Activated naive CD4-positive, alpha-beta T cell treated with anti-CD3 and anti-CD28 coated beads, Interleukin-2, amount 10 ng/mL, durations not matched to agents 7 days and 5 days (primary cell): ENCODE measurements around the gene LRRC2.

Source experiments
- CTCF ChIA-PET: fragments of 350-600 bp; sonication (Branson Sonifier 250); formaldehyde crosslinking; loops from one replicate; lab custom pipeline; 2021; ENCODE audit warnings: antibody characterized with exemption; lab: Charles Lee
- DNase-seq: peaks from one replicate; pipeline ENCODE4 v3.0.0-alpha.2; 2020
- H3K27ac Mint-ChIP-seq: one replicate; pipeline ENCODE4 v1.8.0; 2021; ENCODE audit warnings: mild to moderate bottlenecking, moderate library complexity, mixed read lengths
- H3K27me3 Mint-ChIP-seq: one replicate; pipeline ENCODE4 v1.8.0; 2021; ENCODE audit warnings: mild to moderate bottlenecking, mixed read lengths
- H3K36me3 Mint-ChIP-seq: one replicate; pipeline ENCODE4 v1.8.0; 2021; ENCODE audit warnings: mixed read lengths
- H3K4me1 Mint-ChIP-seq: one replicate; pipeline ENCODE4 v1.8.0; 2021; ENCODE audit warnings: mixed read lengths
- H3K4me3 Mint-ChIP-seq: one replicate; pipeline ENCODE4 v1.8.0; 2021; ENCODE audit warnings: mild to moderate bottlenecking, moderate library complexity, mixed read lengths
- H3K9me3 Mint-ChIP-seq: one replicate; pipeline ENCODE4 v1.8.0; 2021; ENCODE audit warnings: mixed read lengths

LRRC2 gene

DNA sequence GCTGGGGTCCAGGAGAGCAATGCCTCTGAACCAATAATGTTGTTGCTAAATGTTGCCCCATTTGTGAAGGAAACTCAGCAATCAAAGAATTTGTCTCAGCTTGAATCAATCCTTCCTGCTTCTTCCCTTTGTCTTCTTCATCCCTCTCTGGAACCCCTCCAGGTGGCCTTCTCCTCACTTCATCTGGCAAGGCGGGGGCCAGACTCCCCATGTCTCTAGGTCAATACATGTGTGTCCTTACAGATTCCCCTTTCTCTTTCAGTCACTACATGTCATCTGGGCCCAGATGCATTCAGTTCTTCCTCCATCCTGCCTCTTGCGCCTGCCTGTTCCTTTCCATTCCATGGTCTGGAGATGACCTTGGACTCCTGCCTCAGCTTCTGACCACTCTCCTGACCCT lies 93.4 kb downstream of the LRRC2 start:
- Mint-ChIP-seq H3K4me1 (no peaks in the 10 kb centered on the region), H3K4me3 (no peak overlapping the region), H3K27ac (no peak overlapping the region), H3K27me3 (peaks cover 77% of the 10 kb centered on the region), H3K9me3 (peaks cover 13% of the 10 kb centered on the region), H3K36me3 (no peaks in the 10 kb centered on the region)
- no peak for DNase-seq
- CTCF ChIA-PET, result interaction anchor here (0.9 to 4.2 kb wide), 4 partner anchors 10 to 22 kb away, joined by 3 to 21 read pairs (median 4); no protein-coding TSS in a partner anchor

DNA sequence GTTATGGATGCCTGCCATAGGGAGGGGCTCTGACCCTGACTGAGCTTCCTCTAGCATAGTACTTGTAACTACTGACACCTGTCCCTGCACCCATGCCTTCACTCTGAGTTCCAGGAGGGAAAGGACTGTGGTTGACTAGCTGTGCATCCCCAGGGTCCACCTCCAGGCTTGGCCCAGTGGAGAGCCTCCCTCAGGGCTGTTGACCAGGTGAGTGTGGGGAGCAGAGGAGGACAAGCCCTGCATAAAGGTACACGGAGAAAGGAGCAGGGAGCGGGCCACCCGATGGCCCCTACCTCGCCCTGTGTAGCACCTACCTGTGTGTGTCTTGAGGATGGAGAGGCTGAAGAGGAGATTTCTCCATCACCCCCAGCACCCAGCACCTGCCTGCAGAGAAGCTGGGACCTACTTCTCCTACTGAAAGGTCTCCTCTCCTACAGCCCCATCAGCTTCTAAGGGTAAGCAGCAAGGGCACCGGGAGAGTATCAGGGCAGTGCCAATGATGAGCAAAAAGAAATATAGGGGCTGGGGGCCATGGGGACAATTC lies 94.7 kb downstream of the LRRC2 start:
- peaks cover 13% of the 10 kb centered on the region for H3K9me3 Mint-ChIP-seq
- peaks cover 81% of the 10 kb centered on the region for H3K27me3 Mint-ChIP-seq
- no peak overlapping the region for H3K4me3 Mint-ChIP-seq
- H3K36me3 Mint-ChIP-seq, result no peaks in the 10 kb centered on the region
- CTCF ChIA-PET, result interaction anchor here (1.1 to 3.6 kb wide), 2 partner anchors 17 kb away, joined by 4 to 16 read pairs; no protein-coding TSS in a partner anchor
- H3K27ac Mint-ChIP-seq, result no peak overlapping the region
- DNase-seq, result no peak
- H3K4me1 Mint-ChIP-seq, result no peaks in the 10 kb centered on the region

DNA sequence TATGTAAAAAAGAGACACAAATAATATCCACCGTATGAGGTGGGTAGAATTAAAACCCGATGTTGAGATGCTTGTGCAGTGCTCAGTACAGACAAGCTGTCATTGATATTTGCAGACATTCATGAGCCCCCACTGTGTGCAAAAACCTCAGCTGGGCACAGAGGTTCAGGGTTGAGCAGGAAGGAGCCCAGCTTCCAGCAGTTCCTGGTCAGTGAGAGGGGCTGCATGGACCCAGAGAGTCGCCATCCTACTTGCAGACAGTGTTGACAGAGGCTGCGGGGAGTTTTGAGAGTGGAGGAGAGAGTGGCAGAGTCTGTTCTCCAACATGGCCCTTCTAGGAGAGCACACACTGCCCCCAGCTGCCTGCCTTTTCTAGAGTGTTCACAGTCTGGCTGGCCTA lies 95.3 kb downstream of the LRRC2 start:
- no peaks in the 10 kb centered on the region for H3K4me1 Mint-ChIP-seq
- H3K27me3 Mint-ChIP-seq, result peaks cover 87% of the 10 kb centered on the region
- no peak overlapping the region for H3K4me3 Mint-ChIP-seq
- no peak overlapping the region for H3K27ac Mint-ChIP-seq
- no peaks in the 10 kb centered on the region for H3K36me3 Mint-ChIP-seq
- H3K9me3 Mint-ChIP-seq, result peaks cover 13% of the 10 kb centered on the region
- DNase-seq, result no peak
- CTCF ChIA-PET, result interaction anchor here (3.6 kb wide), 1 partner anchor 18 kb away, joined by 16 read pairs; no protein-coding TSS in a partner anchor

DNA sequence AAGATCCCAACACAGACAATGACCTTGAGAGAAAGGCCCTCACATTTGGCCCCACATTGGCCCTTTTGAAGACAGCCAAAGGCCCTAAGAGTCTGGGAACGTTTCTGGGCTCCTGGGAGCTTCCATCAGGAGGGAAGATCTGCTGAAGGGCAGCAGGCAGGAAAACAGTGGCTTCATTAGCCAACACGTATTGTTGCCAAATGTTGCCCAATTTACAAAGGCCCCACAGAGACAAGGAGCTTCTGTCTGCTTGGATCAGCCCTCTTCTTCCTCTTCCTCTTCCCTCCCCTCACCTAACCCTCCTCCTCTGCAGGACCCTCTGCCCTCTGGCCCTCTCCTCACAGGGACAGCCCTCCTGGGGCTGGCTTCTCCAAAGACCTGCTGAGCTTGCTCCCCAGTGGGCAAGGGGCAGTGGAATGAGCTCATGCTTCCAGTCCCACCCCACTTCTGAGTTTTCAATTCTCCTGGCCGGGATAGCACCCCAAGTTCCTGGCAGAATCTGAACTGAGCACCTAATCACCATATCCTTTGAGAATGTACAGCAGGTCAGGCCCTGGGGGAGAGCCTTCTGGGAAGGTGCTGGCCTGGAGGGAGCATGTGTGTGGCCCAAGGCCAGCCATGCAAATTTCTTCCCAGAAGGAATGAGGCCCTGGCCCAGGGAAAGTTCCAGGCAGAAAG lies 96.3 kb downstream of the LRRC2 start:
- peaks cover 87% of the 10 kb centered on the region for H3K27me3 Mint-ChIP-seq
- no peak overlapping the region for H3K27ac Mint-ChIP-seq
- H3K4me3 Mint-ChIP-seq, result no peak overlapping the region
- peaks cover 2% of the 10 kb centered on the region for H3K4me1 Mint-ChIP-seq
- no peaks in the 10 kb centered on the region for H3K36me3 Mint-ChIP-seq
- CTCF ChIA-PET, result interaction anchor here (3.6 kb wide), 1 partner anchor 19 kb away, joined by 16 read pairs; no protein-coding TSS in a partner anchor
- DNase-seq, result no peak
- H3K9me3 Mint-ChIP-seq, result peaks cover 6% of the 10 kb centered on the region

DNA sequence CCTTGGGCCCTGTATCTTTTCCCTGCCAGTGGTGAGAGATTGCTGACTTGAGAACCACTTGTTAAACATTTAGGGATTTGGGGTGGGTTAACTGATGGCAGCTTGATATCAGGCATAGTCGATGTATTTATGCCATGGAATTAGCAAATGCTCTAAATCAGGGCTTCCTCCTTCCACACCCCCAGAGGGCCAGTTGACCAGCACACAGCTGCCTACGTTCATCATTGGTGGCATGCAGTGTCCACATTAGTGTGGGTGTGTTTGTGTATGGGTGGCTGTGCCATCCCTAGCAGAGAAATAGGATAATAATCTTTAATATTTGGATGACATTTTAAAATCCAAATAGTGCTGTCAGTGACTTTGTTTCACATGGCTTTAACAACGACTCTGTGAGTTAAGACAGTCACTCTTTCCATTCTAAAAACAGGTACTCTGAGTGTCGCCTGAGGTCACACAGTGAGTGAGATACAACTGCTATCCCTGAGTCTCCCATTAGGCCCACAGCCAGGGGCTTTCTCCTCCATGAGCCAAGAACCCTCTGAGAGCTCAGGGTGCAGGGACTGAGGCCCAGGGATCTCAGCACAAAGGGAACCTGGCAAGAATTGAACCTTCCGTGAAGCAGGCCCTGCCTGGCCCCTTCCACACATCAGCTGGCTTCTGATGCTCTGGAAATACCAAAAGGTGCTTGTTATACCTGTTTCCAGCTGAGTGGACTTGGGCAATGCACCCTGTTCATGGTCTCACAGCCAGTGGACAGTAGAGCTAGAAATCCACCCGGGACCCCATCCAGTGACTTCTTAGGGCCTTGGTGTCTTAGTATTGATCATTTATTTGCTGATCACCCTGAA lies 97.1 kb downstream of the LRRC2 start:
- no peak overlapping the region for H3K4me3 Mint-ChIP-seq
- no peak for DNase-seq
- no peaks in the 10 kb centered on the region for H3K36me3 Mint-ChIP-seq
- H3K27me3 Mint-ChIP-seq, result peaks cover 91% of the 10 kb centered on the region
- H3K4me1 Mint-ChIP-seq, result peaks cover 2% of the 10 kb centered on the region
- CTCF ChIA-PET, result interaction anchor here (3.6 kb wide), 1 partner anchor 20 kb away, joined by 16 read pairs; no protein-coding TSS in a partner anchor
- H3K9me3 Mint-ChIP-seq, result no peaks in the 10 kb centered on the region
- H3K27ac Mint-ChIP-seq, result no peak overlapping the region

DNA sequence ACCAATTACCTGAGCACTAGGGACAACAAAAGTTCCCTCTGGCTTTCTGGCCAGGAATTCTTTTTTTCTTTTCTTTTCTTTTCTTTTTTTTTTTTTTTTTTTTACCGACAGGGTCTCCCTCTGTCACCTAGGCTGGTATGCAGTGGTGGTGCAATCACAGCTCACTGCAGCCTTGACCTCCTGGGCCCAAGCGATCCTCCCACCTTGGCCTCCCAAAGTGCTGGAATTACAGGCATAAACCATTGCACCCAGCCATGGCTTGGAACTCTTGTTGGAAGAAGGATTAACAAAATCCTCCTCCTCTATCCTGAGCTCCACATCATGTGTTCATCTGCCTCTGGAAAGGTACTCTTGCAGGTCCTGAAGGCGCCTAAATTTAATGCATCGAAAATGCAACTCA lies 98.5 kb downstream of the LRRC2 start:
- Mint-ChIP-seq H3K9me3 (no peaks in the 10 kb centered on the region), H3K27ac (no peak overlapping the region), H3K4me1 (peaks cover 6% of the 10 kb centered on the region), H3K27me3 (peaks cover 93% of the 10 kb centered on the region), H3K4me3 (no peak overlapping the region), H3K36me3 (no peaks in the 10 kb centered on the region)
- CTCF ChIA-PET, result interaction anchor here (3.6 kb wide), 1 partner anchor 21 kb away, joined by 16 read pairs; no protein-coding TSS in a partner anchor
- DNase-seq, result no peak

DNA sequence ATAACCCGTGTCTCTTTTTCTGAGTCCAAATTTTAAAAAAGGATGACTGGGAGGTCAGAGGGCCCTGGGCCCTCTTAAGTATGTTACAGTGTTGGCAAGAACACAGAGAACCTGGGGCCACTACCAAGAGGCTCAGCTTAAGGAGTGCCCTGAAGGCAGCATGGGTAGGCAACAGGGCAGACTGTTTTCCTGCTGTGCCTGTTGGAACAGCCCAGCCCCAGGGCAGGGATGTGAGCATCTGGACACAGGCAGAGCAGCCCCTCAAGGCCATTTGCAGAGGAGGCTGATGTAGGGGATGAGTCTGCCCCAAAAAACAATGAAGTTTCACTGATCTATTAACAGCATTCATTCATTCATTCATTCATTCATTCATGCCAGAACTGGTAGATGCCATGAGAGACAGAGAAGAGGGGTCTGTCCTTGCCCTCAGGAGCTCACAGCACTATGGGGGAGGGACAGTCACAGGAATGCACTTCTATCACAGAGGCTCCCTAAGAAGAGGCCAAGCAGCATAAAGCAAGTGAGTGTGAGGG lies 99.2 kb downstream of the LRRC2 start:
- peaks cover 6% of the 10 kb centered on the region for H3K4me1 Mint-ChIP-seq
- H3K27ac Mint-ChIP-seq, result no peak overlapping the region
- no peak overlapping the region for H3K4me3 Mint-ChIP-seq
- H3K27me3 Mint-ChIP-seq, result peaks cover 93% of the 10 kb centered on the region
- H3K9me3 Mint-ChIP-seq, result no peaks in the 10 kb centered on the region
- CTCF ChIA-PET, result no interaction called here
- DNase-seq, result no peak
- H3K36me3 Mint-ChIP-seq, result no peaks in the 10 kb centered on the region

DNA sequence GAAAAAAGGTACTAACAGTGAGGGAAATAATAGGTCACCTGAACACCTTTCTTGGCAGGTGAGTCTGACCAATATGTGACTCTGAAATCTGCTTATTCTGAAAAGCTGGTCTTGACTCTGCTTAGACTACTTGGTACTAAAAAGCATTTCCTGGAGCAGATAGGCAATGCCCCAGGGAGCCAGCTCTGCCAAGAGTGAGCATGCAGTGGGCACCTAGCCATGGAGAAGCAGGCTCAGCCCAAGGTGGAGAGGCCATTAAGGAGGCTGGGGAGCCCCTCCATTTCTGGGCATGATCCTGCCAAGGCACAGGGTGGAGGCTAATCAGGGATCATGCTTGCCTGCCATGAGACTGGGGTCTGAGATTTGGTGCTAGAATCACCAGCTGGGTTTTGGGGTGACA lies 99.8 kb downstream of the LRRC2 start:
- H3K9me3 Mint-ChIP-seq, result no peaks in the 10 kb centered on the region

More for the DNA sequence above, 99.8 kb downstream of the LRRC2 start:
- Mint-ChIP-seq H3K4me3 (no peak overlapping the region), H3K27me3 (peaks cover 89% of the 10 kb centered on the region), H3K4me1 (peaks cover 6% of the 10 kb centered on the region), H3K36me3 (no peaks in the 10 kb centered on the region), H3K27ac (no peak overlapping the region)
- CTCF ChIA-PET, result no interaction called here
- no peak for DNase-seq
